ENCODE data around the gene KIF11. TPM values are rescaled to one million over a fixed set of nuclear protein-coding genes. Genes with fewer than 3 reads are reported as not detected.

The KIF11 gene
- total and polyA plus RNA-seq, 9 of the 15 experiments (the other 6 are each of a cell fraction or from before 2014, with no cell fraction given): 11.3 to 54.4 (median 29.2) TPM

- ATAC-seq (no peak), DNase-seq (ENCODE audit: extremely low read depth in 1 of 4, low spot score in 3 of 4) (no peak), FAIRE-seq (no peak)
- Histone ChIP-seq H3K27ac (ENCODE audit: extremely low read depth, low read depth, low read length) (no peak overlapping the region), H3K79me2 (ENCODE audit: control insufficient read depth, insufficient read depth, low read length) (no peaks in the 10 kb centered on the region), H3K9me3 (replicated peaks; ENCODE audit: control insufficient read depth, insufficient read depth, low read depth, low read length) (no peaks in the 10 kb centered on the region), H3K4me3 (no peak overlapping the region), H4K20me1 (replicated peaks; ENCODE audit: control insufficient read depth, insufficient read depth, low read length) (no peaks in the 10 kb centered on the region), H3K4me1 (replicated peaks in 1 of 2; ENCODE audit: control insufficient read depth in 2 of 2, insufficient read depth in 2 of 2, low read length in 2 of 2) (no peaks in the 10 kb centered on the region), H2AFZ (ENCODE audit: low read depth, low read length) (no peak overlapping the region), H3K27me3 (ENCODE audit: control insufficient read depth in 2 of 2, insufficient read depth in 2 of 2, low read length in 2 of 2) (no peaks in the 10 kb centered on the region), H3K9ac (ENCODE audit: insufficient read depth in 1 of 2, low read depth in 2 of 2, low read length in 2 of 2) (no peak overlapping the region), H3K9me1 (ENCODE audit: control insufficient read depth, insufficient read depth, low read length) (no peaks in the 10 kb centered on the region), H3K4me2 (ENCODE audit: insufficient read depth, low read length) (no peak overlapping the region), H3K36me3 (ENCODE audit: control insufficient read depth, insufficient read depth, low read length) (peaks cover 82% of the 10 kb centered on the region)
- TF ChIP-seq TCF15 (CRISPR knock-in tag; IDR thresholded peaks at IDR 0.05): no peak
- no peak for TF ChIP-seq L3MBTL2 (IDR thresholded peaks at IDR 0.05)
- no peak for TF ChIP-seq CHD4 (IDR thresholded peaks at IDR 0.05; ENCODE audit: insufficient read depth, insufficient replicate concordance, low read depth, low read length, poor library complexity, severe bottlenecking)
- TF ChIP-seq ETV5 (CRISPR knock-in tag; IDR thresholded peaks at IDR 0.05; ENCODE audit: low read depth): no peak
- no peak for TF ChIP-seq ZNF408 (CRISPR knock-in tag; IDR thresholded peaks at IDR 0.05; ENCODE audit: low read depth)
- no peak for TF ChIP-seq TBL1XR1 (IDR thresholded peaks at IDR 0.05; ENCODE audit: low read length in 2 of 2)
- TF ChIP-seq ZNF224 (CRISPR knock-in tag; IDR thresholded peaks at IDR 0.05): no peak
- no peak for TF ChIP-seq ETS1 (conservative IDR thresholded peaks at IDR 0.05; ENCODE audit: control insufficient read depth, low read depth, low read length)
- no peak for TF ChIP-seq GABPB1 (CRISPR knock-in tag; IDR thresholded peaks at IDR 0.05)
- TF ChIP-seq EP300 (IDR thresholded peaks at IDR 0.05; ENCODE audit: low read length): no peak
- no peak for TF ChIP-seq MYBL2 (IDR thresholded peaks at IDR 0.05; ENCODE audit: low read depth)
- no peak for TF ChIP-seq MYBL2 (CRISPR knock-in tag; IDR thresholded peaks at IDR 0.05; ENCODE audit: borderline replicate concordance)
- no peak for TF ChIP-seq EGR1 (conservative IDR thresholded peaks at IDR 0.05)
- no peak for TF ChIP-seq NFIX (CRISPR knock-in tag; IDR thresholded peaks at IDR 0.05; ENCODE audit: low read depth)
- intact Hi-C loops (cut with micrococcal nuclease) (no loop called here), in situ Hi-C loops (cut with MboI) (no loop called here)
- BruUV-seq (replicated peaks): no TSS peak
- POLR2A ChIA-PET: no interaction called here
- CTCF ChIA-PET (ENCODE audit: low intra/inter-chr PET ratio): no interaction called here
Measured at GRCh38 chr10:92638037-92638436, 45.1 kb downstream of the KIF11 start.

All from K562 (cell line).